Osteoblast (primary cell): ENCODE results near the gene FILIP1L. TPM values are rescaled to one million over a fixed set of nuclear protein-coding genes. Genes with fewer than 3 reads are reported as not detected.

Source experiments
- DNase-seq: peaks from one replicate; pipeline ENCODE4 v3.0.0; 2011; ENCODE audit warnings: low spot score, mixed read lengths; ENCODE audit not compliant: insufficient read length; ENCODE audit errors: missing footprints
- H2AFZ ChIP-seq: 2 replicates; pipeline ENCODE4 v1.6.0; 2011; ENCODE audit warnings: mild to moderate bottlenecking, low read length
- H3K27ac ChIP-seq: 2 replicates; pipeline ENCODE4 v1.5.1; 2011; ENCODE audit warnings: mild to moderate bottlenecking, low read depth, low read length, moderate library complexity
- H3K27me3 ChIP-seq: 2 replicates; pipeline ENCODE4 v1.6.0; 2012; ENCODE audit warnings: mild to moderate bottlenecking, control low read depth, inconsistent platforms, low read length, moderate library complexity; ENCODE audit not compliant: insufficient read depth
- H3K36me3 ChIP-seq: 2 replicates; pipeline ENCODE4 v1.5.1; 2011; ENCODE audit warnings: mild to moderate bottlenecking, low read length, control low read depth, moderate library complexity; ENCODE audit not compliant: insufficient read depth
- H3K4me1 ChIP-seq: 2 replicates; pipeline ENCODE4 v1.5.1; 2011; ENCODE audit warnings: mild to moderate bottlenecking, low read length, control low read depth, moderate library complexity; ENCODE audit not compliant: insufficient read depth
- H3K4me2 ChIP-seq: 2 replicates; pipeline ENCODE4 v1.6.0; 2011; ENCODE audit warnings: mild to moderate bottlenecking, low read length; ENCODE audit not compliant: insufficient read depth
- H3K4me3 ChIP-seq: fragments of 200-600 bp; sonication (generic); 3 replicates; pipeline ENCODE4 v1.5.1; 2012; ENCODE audit warnings: mild to moderate bottlenecking, low read length, inconsistent platforms; ENCODE audit not compliant: insufficient read depth
- H3K79me2 ChIP-seq: 2 replicates; pipeline ENCODE4 v1.6.0; 2012; ENCODE audit warnings: mild to moderate bottlenecking, low read length, control low read depth, inconsistent platforms; ENCODE audit not compliant: insufficient read depth
- H3K9me3 ChIP-seq: 2 replicates; pipeline ENCODE4 v1.5.1; 2011; ENCODE audit warnings: low read depth, low read length, control low read depth
- H4K20me1 ChIP-seq: 2 replicates; pipeline ENCODE4 v1.6.0; 2012; ENCODE audit warnings: mild to moderate bottlenecking, low read length, control low read depth; ENCODE audit not compliant: insufficient read depth
- total RNA-seq: library from RNA; depleted of rRNA; stranded (reverse); fragments of >200 nt; gene quantifications from 2 replicates; pipeline ENCODE4 v1.2.3, GENCODE V29; 2012
- TF ChIP-seq, protein P1 (sequence below): IDR thresholded peaks from 2 replicates; pipeline ENCODE4 v1.5.1; 2011; ENCODE audit warnings: mild to moderate bottlenecking, low read depth, low read length, moderate library complexity; ENCODE audit errors: extremely low read depth

The FILIP1L gene
- total RNA-seq, 1 donor: 5.8 TPM

DNA sequence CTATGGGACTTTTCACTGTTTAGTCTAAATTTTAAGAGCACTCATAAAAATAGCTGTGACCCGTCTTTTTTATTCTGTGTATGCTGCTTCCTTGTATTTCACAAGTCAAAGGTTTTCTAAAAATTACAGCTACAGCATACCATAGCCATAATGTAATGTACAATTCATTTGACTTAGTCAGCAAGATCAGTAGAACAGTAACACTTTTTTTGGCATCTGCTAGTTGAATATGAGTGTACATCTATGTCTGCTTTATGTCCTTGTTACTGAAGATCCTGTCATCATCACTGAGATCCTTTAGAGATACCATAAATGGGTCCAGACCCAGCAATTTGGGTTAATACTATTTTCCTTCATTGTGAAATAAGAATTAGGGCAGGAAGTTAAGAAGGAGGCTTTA, 254.5 kb downstream of the FILIP1L start:
- DNase-seq: peak; percentile 29
- TF ChIP-seq, protein P1, sequence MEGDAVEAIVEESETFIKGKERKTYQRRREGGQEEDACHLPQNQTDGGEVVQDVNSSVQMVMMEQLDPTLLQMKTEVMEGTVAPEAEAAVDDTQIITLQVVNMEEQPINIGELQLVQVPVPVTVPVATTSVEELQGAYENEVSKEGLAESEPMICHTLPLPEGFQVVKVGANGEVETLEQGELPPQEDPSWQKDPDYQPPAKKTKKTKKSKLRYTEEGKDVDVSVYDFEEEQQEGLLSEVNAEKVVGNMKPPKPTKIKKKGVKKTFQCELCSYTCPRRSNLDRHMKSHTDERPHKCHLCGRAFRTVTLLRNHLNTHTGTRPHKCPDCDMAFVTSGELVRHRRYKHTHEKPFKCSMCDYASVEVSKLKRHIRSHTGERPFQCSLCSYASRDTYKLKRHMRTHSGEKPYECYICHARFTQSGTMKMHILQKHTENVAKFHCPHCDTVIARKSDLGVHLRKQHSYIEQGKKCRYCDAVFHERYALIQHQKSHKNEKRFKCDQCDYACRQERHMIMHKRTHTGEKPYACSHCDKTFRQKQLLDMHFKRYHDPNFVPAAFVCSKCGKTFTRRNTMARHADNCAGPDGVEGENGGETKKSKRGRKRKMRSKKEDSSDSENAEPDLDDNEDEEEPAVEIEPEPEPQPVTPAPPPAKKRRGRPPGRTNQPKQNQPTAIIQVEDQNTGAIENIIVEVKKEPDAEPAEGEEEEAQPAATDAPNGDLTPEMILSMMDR: no peak
- no peak overlapping the region for H3K4me3 ChIP-seq
- no peak overlapping the region for H2AFZ ChIP-seq
- H3K4me1 ChIP-seq: peaks cover 62% of the 10 kb centered on the region
- no peaks in the 10 kb centered on the region for H3K27me3 ChIP-seq
- peak overlapping the region; percentile 89 for H3K27ac ChIP-seq
- no peaks in the 10 kb centered on the region for H3K9me3 ChIP-seq
- peaks cover 62% of the 10 kb centered on the region for H3K79me2 ChIP-seq
- H3K4me2 ChIP-seq: peak overlapping the region; percentile 44
- H3K36me3 ChIP-seq: peaks cover 27% of the 10 kb centered on the region
- no peaks in the 10 kb centered on the region for H4K20me1 ChIP-seq

DNA sequence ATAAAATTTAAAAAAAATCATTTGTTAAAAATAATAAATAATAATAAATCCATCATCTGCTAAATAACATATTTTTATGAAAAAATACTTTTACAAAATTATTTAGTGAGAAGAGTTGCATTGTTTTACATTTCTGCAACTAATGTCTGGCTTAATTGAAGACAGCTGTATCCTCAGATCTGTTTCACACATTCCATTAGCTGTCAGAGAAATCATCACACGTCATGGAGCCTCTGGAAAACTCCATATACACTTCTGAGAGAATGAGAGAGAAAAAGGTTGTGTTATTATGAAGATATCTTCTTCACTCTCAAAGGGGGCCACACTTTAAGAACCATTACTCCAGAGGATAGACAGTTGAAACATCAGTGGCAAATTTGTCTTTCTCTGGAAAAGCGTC, 255.8 kb downstream of the FILIP1L start:
- H4K20me1 ChIP-seq: no peaks in the 10 kb centered on the region
- DNase-seq: no peak
- TF ChIP-seq, protein P1: no peak
- H3K9me3 ChIP-seq: no peaks in the 10 kb centered on the region
- H2AFZ ChIP-seq: no peak overlapping the region
- no peak overlapping the region for H3K4me3 ChIP-seq
- no peak overlapping the region for H3K4me2 ChIP-seq
- peaks cover 55% of the 10 kb centered on the region for H3K4me1 ChIP-seq
- peaks cover 65% of the 10 kb centered on the region for H3K79me2 ChIP-seq
- peaks cover 20% of the 10 kb centered on the region for H3K36me3 ChIP-seq
- H3K27ac ChIP-seq: peak overlapping the region; percentile 89
- H3K27me3 ChIP-seq: no peaks in the 10 kb centered on the region

DNA sequence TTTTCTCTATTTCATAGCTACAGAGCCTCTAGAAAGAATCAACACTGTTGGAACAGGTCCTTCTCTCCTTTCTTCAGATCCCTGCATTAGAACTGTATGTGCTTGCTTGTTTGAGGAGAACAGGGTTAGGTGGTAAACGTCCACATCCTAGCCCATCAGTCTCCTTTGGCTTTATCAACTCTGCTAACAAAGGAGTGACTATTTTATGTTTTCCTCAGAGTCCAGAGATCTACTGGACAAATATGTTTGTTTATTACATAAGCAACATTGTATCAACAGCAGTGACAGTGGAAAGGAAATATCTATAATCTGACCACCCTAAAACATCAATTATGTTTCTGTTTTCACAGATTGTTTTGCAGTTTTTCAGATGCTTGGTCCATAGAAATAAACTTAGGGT, 257.0 kb downstream of the FILIP1L start:
- Histone ChIP-seq H4K20me1 (no peaks in the 10 kb centered on the region), H3K79me2 (peaks cover 62% of the 10 kb centered on the region), H3K4me2 (no peak overlapping the region), H3K36me3 (peaks cover 10% of the 10 kb centered on the region), H3K4me3 (no peak overlapping the region), H2AFZ (no peak overlapping the region), H3K27me3 (no peaks in the 10 kb centered on the region), H3K4me1 (peaks cover 49% of the 10 kb centered on the region), H3K9me3 (no peaks in the 10 kb centered on the region), H3K27ac (no peak overlapping the region)
- TF ChIP-seq, protein P1: no peak
- DNase-seq: no peak

DNA sequence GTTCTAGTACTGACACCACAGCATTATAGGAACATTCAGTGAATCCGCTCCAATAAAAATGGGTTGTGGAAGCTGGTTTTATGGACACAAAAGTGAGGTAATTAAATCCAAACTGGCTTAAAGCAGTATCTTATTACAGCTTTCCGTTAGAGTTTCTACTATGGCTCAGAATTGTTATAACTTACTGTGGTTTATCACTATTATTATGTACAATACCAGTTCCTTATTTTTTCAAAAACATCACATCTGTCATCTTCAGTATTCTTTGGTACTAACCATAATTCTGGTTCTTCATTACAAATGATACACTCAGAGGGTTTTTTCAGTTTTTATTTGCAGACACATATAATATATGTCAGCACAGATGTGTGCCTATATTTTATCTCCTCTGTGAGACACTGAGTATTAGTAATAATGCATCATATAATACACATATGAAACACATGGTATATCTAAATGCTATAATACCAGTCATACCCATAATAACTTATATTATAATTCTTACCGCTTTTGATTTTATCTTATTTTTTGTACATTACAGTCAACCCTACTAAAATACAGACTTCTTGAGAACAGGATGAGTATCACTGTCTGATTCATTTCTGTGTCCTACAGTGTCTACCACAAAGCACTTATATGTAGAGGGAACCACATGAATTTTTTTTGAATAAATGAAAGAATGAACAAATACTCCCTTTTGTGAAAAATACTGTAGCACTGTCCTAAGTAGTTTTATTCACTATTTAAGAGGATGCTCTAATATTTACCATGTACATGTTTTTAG, 257.7 kb downstream of the FILIP1L start:
- no peak overlapping the region for H2AFZ ChIP-seq
- H3K4me1 ChIP-seq: peaks cover 42% of the 10 kb centered on the region
- H3K36me3 ChIP-seq: peaks cover 8% of the 10 kb centered on the region
- TF ChIP-seq, protein P1: no peak
- H3K4me3 ChIP-seq: no peak overlapping the region
- peaks cover 67% of the 10 kb centered on the region for H3K79me2 ChIP-seq
- DNase-seq: no peak
- peak overlapping the region; percentile 21 for H3K27ac ChIP-seq
- H3K4me2 ChIP-seq: no peak overlapping the region
- no peaks in the 10 kb centered on the region for H3K27me3 ChIP-seq
- H4K20me1 ChIP-seq: no peaks in the 10 kb centered on the region
- no peaks in the 10 kb centered on the region for H3K9me3 ChIP-seq
